ENCODE data around the gene RBMS2.
"Not testable (repeated sequence)": the region's sequence is repeated elsewhere in the genome, so short reads cannot be mapped to it uniquely, and the experiment has no call there.

RBMS2 gene

DNA sequence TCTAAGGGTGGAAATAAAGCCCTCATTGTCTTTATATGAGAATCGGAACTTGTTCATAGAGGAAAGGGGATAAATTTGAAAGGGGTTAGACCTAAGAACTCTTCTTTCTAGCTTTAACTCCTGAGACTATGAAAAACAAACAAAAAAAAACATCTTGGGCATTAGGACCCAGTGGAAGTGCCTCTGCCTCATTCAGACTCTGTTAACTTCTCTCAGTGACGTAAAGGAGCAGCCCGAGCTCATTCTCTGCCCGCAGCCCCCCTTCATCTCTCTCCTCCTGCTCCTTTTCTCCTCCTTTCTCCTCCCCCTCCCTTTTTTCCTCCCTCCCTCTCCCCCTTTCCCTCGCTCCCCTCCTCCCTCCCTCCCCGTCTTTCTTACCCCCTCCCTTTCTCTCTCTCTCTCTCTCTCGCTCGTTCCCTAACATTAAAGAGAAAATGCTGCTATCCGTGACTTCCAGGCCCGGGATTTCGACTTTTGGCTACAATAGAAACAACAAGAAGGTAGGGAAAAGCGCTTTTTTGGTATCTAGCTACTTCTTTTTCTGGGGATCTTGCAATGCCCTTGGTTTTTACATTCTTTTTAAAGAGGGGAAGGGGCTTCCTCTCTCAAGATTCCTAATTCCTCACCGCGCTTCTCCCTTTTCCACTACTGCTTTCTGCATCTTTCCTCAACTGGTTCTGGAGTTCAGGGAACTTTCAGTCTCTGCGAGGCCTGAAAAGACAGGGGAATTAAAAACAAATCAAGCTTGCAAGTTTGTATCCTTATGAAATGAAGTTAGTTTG, at the start of gene RBMS2:
Gene RBMS2 (plus strand): TSS at position 231 of the 782 bp plus-strand sequence. CDS start 204 bp downstream, at position 435.
- peak in 1 of 2 donors; percentile 10 for DNase-seq (ENCODE audit: low read depth in 2 of 2, low spot score in 1 of 2)

GRCh38 chr12:56474389-56474788, 47.2 kb upstream of the RBMS2 start:
- DNase-seq (ENCODE audit: low read depth in 2 of 2, low spot score in 1 of 2), result no peak

- no peak for DNase-seq (ENCODE audit: low read depth in 2 of 2, low spot score in 1 of 2)
These were observed 45.5 kb upstream of the RBMS2 start for GRCh38 chr12:56476143-56476542.

- DNase-seq (ENCODE audit: low read depth in 2 of 2, low spot score in 1 of 2), result no peak
These were observed 44.6 kb upstream of the RBMS2 start for GRCh38 chr12:56476972-56477432.

DNA sequence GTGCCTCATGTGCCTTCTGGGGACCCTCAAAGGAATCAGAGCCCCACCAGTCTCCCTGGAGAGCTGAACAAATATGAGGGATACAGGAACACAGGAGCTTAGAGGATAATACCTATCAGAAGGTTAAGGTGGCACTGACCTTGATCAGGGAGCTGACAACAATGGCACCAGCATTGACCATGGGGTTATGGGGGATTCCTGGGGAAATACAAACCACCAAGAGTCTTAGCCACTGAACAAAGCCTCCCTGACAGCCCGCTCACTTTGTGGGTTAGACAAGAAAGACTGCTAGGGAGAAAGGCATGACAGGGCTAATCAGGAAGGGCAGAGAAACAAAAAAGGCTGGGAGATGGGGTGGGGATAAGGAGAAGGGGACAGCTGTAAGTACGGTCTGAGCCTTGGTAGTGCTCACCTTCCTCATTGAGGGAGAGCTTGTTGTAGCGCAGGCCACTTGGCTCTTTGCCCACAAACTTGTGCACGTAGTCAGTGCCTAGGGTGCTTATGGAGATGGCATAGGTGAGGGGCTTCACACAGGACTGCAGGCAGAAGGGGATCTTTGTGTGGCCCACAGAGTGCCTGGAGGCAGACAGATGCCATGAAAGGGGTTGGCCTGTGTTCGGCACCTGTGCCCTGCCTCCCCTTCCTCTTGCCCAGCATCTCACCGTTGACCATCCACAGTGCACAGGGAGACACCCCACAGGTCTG, 43.9 kb upstream of the RBMS2 start:
- no peak for DNase-seq (ENCODE audit: low read depth in 2 of 2, low spot score in 1 of 2)

DNA sequence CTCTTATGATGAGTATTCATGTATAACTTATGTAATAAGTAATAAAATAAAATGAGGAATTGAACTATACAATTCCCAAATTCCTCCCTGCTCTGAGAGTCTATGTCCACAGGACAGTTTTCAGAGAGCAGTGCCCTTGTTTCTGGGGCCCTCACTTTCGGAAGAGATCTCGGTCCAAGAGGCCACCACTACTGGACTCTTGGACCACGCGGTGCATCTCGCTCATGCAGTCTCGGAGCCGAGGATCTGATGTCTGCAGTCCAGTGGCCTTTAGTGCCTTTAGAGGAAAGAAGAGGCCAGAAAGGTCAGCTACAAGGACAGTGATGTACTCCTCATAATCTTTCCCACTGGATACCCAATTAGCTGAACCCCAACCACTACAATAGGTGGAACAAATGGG, 42.0 kb upstream of the RBMS2 start:
- no peak for DNase-seq (ENCODE audit: low read depth in 2 of 2, low spot score in 1 of 2)

DNA sequence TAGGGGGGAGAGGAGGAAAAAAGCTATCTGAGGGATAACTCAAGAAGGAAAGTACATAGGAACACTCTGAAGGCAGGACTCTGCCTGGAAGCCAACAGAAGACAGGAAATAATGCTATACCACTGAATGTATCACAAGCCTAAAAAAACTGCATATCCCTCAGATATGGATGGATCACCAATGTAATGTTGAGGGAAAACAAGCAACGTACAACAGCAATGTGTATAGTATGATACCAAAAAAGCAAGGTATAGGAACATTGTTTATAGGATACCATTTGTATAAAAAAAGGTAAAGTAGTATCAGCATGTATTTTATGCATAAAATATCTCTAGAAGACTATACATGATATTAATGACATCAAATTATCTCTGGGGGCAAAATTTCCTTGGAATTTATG, 37.1 kb upstream of the RBMS2 start:
- DNase-seq (ENCODE audit: low read depth in 2 of 2, low spot score in 1 of 2), result no peak

DNA sequence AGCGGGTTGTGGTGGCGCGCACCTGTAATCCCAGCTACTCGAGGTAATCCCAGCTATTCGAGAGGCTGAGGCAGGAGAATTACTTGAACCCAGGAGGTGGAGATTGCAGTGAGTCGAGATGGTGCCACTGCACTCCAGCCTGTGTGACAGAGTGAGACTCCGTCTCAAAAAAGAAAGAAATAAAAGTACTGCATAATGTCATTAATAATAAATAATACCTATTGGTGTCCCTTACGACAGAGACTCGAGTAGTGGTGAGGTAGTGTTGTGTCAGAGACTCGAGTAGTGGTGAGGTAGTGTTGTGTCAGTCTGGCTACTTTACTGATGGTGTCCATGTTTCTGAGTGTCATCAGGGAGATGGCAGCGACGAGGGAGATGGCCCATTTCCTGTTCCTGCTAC, 34.9 kb upstream of the RBMS2 start:
- DNase-seq (ENCODE audit: low read depth in 2 of 2, low spot score in 1 of 2), result no peak

DNA sequence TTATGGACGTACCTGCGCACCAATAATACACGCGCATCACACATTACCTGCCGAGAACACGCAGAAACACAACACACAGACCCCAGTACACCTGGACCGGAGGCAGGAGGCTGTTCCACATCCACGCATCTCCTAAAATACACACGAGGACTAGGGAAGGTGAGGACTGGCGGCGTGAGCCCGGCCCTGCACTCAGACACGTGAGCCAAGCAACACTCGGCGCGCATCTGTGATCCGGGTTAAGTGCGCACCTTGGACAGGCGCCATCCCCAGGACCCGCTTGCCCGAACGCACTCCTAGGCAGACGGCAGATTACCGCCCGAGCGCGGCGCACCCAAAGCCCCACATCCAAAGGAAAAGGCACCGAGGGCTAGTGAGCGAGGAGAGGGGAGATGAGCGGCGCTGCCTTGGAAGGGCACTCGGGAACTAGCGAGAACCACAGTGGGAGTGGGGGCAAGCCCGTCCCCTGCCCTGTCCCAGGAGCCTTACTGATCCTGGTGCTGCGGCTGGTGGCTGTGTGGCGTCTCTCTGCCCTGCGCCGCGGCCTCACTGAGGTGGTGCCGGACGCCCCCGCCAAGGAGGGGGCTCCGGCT, 34.1 kb upstream of the RBMS2 start:
- no peak for DNase-seq (ENCODE audit: low read depth in 2 of 2, low spot score in 1 of 2)

DNA sequence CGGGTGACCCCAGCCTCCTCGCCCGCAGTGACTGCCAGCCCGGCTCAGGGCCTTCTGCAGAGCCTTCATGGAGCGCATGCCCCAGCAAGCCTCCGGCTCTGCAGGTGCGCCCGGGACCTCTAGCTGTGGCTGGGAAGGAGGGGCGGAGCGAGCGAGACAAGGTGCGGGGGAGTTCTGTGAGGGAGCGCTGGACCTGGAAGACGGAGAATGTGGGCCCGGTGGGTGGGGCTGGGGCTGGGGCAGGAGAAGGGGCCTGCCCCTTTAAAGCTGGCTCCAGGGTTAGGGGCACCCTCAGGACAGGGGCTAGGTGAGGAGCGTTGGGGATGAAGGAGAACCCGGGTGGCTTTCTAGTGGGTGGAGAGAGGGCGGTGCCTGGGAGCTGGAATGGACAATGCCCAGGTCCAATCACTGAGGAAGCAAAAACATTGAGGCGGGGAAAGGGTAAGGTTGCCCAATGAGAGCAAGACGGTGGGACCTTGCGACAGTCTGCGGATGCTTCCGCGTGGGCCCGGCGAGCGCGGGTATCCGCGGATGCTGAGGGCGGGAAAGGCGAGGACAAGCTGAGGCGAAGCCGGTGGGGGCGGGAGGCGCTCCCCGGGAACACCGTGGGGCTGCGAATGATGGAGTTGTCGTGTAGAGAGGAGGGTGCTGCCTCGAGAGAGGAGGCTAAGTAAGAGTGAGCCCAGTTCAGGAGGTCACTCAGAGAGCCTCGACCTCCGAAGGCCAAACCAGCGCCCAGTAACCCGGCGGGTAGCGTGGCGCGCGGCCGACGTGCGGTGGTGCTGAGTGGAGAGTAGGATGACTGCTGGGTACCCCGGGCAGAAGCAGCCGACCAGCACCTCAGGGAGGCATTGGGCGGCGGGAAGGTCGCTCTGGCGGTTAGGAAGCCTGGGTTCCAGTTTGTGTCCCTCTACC, 33.3 kb upstream of the RBMS2 start, which contains the start of gene GLS2:
Gene GLS2 (minus strand): TSS at position 121 of the 915 bp plus-strand sequence. CDS start 43 bp downstream, at position 78.
- DNase-seq (ENCODE audit: low read depth in 2 of 2, low spot score in 1 of 2), result peak; percentile 38 to 39

GRCh38 chr12:56490360-56490759, 31.3 kb upstream of the RBMS2 start:
- DNase-seq (ENCODE audit: low read depth in 2 of 2, low spot score in 1 of 2), result no peak

GRCh38 chr12:56493409-56494105, 28.1 kb upstream of the RBMS2 start:
- DNase-seq (ENCODE audit: low read depth in 2 of 2, low spot score in 1 of 2), result not testable (repeated sequence)

- not testable (repeated sequence) for DNase-seq (ENCODE audit: low read depth in 2 of 2, low spot score in 1 of 2)
These were observed 27.6 kb upstream of the RBMS2 start for GRCh38 chr12:56494106-56494415.

- DNase-seq (ENCODE audit: low read depth in 2 of 2, low spot score in 1 of 2), result not testable (repeated sequence)
These were observed 27.1 kb upstream of the RBMS2 start for GRCh38 chr12:56494481-56494880.

GRCh38 chr12:56496704-56497103, 24.9 kb upstream of the RBMS2 start:
- DNase-seq (ENCODE audit: low read depth in 2 of 2, low spot score in 1 of 2), result not testable (repeated sequence)

DNA sequence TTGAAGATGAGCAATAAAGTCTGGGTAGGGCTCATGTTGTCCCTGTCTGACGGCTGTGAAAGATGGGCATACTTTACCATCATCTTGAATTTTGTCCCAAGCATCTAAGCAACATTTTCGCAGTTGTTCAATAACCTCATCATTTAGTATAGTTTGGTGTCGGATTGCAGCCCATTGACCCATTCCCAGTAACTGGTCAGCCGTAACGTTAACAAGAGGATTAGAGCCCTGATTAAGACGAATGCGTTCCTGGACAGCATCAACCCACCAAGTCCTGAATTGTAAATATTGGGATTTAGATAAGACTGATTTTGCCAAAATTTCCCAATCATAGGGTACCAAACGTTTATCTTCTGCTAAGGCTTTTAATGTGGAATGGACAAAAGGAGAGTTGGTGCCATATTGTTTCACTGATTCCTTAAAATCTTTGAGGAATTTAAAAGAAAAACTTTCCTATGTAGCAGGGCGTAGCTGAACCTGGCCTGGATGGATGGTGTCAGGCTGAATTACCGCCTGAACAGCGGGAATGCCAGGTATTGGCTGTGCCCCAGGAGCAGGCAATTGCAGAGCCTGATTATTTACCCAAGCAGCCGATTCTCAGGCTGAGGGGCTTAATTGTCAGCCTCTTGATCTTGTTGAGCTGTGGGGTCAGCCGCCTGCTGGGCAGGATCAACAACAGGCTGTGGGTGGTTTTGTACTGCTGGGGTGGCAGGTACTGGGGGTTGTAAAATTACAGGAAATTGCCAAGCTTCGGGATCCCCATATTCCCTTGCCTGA, 23.3 kb upstream of the RBMS2 start:
- not testable (repeated sequence) for DNase-seq (ENCODE audit: low read depth in 2 of 2, low spot score in 1 of 2)

DNA sequence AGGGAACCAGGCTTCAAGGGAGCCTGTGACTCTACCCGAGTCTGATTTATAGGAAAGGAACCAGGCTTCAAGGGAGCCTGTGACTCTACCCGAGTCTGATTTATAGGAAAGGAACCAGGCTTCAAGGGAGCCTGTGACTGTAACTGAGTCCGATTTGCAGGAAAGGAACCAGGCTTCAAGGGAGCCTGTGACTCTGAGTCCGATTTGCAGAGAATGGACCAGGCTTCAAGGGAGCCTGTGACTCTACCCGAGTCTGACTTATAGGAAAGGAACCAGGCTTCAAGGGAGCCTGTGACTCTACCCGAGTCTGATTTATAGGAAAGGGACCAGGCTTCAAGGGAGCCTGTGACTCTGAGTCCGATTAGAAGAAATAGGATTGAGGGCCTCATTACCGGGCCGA, 22.2 kb upstream of the RBMS2 start:
- not testable (repeated sequence) for DNase-seq (ENCODE audit: low read depth in 2 of 2, low spot score in 1 of 2)

- not testable (repeated sequence) for DNase-seq (ENCODE audit: low read depth in 2 of 2, low spot score in 1 of 2)
These were observed 21.7 kb upstream of the RBMS2 start for GRCh38 chr12:56499879-56500278.

DNA sequence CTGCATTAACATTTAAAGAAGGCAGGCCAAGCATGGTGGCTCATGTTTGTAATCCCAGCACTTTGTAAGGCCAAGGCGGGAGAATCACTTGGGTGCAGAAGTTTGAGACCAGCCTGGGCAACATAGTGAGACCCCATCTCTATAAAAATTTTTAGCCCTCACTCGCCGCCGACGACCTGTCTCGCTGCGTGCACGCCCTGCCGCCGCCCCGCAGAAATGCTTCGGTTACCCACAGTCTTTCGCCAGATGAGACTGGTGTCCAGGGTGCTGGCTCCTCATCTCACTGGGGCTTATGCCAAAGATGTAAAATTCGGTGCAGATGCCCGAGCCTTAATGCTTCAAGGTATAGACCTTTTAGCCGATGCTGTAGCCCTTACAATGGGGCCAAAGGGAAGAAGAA, 10.8 kb upstream of the RBMS2 start:
- DNase-seq (ENCODE audit: low read depth in 2 of 2, low spot score in 1 of 2), result no peak

DNA sequence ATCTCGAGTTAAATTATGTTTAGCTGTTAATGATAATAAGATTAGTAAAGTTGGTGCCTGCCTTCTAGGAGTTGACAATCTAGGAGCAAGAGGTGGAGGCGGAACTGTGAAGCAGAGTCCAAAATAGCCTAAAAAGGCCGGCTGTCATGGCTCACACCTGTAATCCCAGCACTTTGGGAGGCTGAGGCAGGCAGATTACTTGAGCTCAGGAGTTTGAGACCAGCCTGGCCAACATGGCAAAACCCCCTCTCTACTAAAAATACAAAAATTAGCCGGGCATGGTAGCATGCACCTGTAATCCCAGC, 7.7 kb upstream of the RBMS2 start:
- DNase-seq (ENCODE audit: low read depth in 2 of 2, low spot score in 1 of 2), result not testable (repeated sequence)

Data from stimulated activated CD8-positive, alpha-beta memory T cell treated with anti-CD3 and anti-CD28 coated beads, Interleukin-4, amount 100 ng/mL, for 1 hour (primary cell).